ENCODE results near the gene EML6.

- TF ChIP-seq CTCF (IDR thresholded peaks at IDR 0.05) (no peak), POLR2A (IDR thresholded peaks at IDR 0.05) (no peak)
Measured at GRCh38 chr2:54908591-54908990, 185.1 kb downstream of the EML6 start.

All from gastroesophageal sphincter (tissue), 3 donors.